PFSK-1 (cell line): ENCODE measurements around the gene GALNTL6.

ENCODE experiments used
- POLR2AphosphoS5 ChIP-seq: IDR thresholded peaks from 2 replicates; pipeline ENCODE4 v1.6.1; 2012; ENCODE audit warnings: low read depth, mild to moderate bottlenecking, control low read depth, low read length, moderate library complexity
- SIN3A ChIP-seq: IDR thresholded peaks from 2 replicates; pipeline ENCODE4 v1.6.1; 2012; ENCODE audit warnings: mild to moderate bottlenecking, low read length, moderate library complexity, borderline replicate concordance; ENCODE audit not compliant: insufficient read depth
- TAF1 ChIP-seq: IDR thresholded peaks from 2 replicates; pipeline ENCODE4 v1.6.1; 2012; ENCODE audit warnings: low read length, control low read depth, borderline replicate concordance; ENCODE audit not compliant: insufficient read depth

GRCh38 chr4:172895699-172896098 is 1082.5 kb downstream of the GALNTL6 start:
- TF ChIP-seq POLR2AphosphoS5 (no peak), TAF1 (no peak), SIN3A (no peak)
